WTC11 (cell line): ENCODE data around the gene ZNHIT1. TPM values are rescaled to one million over a fixed set of nuclear protein-coding genes. Genes with fewer than 3 reads are reported as not detected.

Experiments used
- AFF4 ChIP-seq: sonication (generic); formaldehyde crosslinking; IDR thresholded peaks from 2 replicates; pipeline ENCODE4 v1.8.1; 2023; ENCODE audit warnings: mild to moderate bottlenecking, missing genetic modification reagents, borderline replicate concordance
- ARID4B ChIP-seq: sonication (generic); formaldehyde crosslinking; IDR thresholded peaks from 2 replicates; pipeline ENCODE4 v1.8.0; 2023; ENCODE audit warnings: missing genetic modification reagents, mild to moderate bottlenecking, borderline replicate concordance
- ATF6 ChIP-seq: sonication (generic); formaldehyde crosslinking; IDR thresholded peaks from 2 replicates; pipeline ENCODE4 v1.8.1; 2023; ENCODE audit warnings: mild to moderate bottlenecking, missing genetic modification reagents
- ETV6 ChIP-seq: sonication (generic); formaldehyde crosslinking; IDR thresholded peaks from 2 replicates; pipeline ENCODE4 v1.8.1; 2022; ENCODE audit warnings: mild to moderate bottlenecking, missing genetic modification reagents
- HMGXB4 ChIP-seq: sonication (generic); formaldehyde crosslinking; IDR thresholded peaks from 2 replicates; pipeline ENCODE4 v1.8.1; 2023; ENCODE audit warnings: mild to moderate bottlenecking, moderate library complexity, missing genetic modification reagents
- IRF2 ChIP-seq: sonication (generic); formaldehyde crosslinking; IDR thresholded peaks from 2 replicates; pipeline ENCODE4 v1.8.0; 2022; ENCODE audit warnings: low read depth, missing genetic modification reagents, borderline replicate concordance
- KAT7 ChIP-seq: sonication (generic); formaldehyde crosslinking; IDR thresholded peaks from 2 replicates; pipeline ENCODE4 v1.8.1; 2023; ENCODE audit warnings: missing genetic modification reagents, mild to moderate bottlenecking, borderline replicate concordance
- PRRX2 ChIP-seq: fragments of 250-450 bp; sonication (Bioruptor Pico); IDR thresholded peaks from 2 replicates; pipeline ENCODE4 v1.8.0; 2021; ENCODE audit warnings: mild to moderate bottlenecking
- SP1 ChIP-seq: sonication (generic); formaldehyde crosslinking; conservative IDR thresholded peaks from 2 replicates; pipeline ENCODE4 v1.8.1; 2022; ENCODE audit warnings: missing genetic modification reagents
- TCF7 ChIP-seq: sonication (generic); formaldehyde crosslinking; IDR thresholded peaks from 2 replicates; pipeline ENCODE4 v1.8.0; 2022; ENCODE audit warnings: mild to moderate bottlenecking, low read depth, missing genetic modification reagents, moderate library complexity
- TEAD1 ChIP-seq: sonication (generic); formaldehyde crosslinking; IDR thresholded peaks from 2 replicates; pipeline ENCODE4 v1.8.0; 2022; ENCODE audit warnings: mild to moderate bottlenecking, missing genetic modification reagents
- ZBTB21 ChIP-seq: sonication (generic); formaldehyde crosslinking; IDR thresholded peaks from 2 replicates; pipeline ENCODE4 v1.8.1; 2023; ENCODE audit warnings: mild to moderate bottlenecking, missing genetic modification reagents, borderline replicate concordance
- ZNF671 ChIP-seq: fragments of 250-450 bp; sonication (Bioruptor Pico); IDR thresholded peaks from 2 replicates; pipeline ENCODE4 v1.8.0; 2021; ENCODE audit warnings: mild to moderate bottlenecking
- total RNA-seq: library from RNA; stranded (reverse); gene quantifications from 3 replicates; pipeline ENCODE4 v1.2.3, GENCODE V29; 2021
- TF ChIP-seq, protein P1 (sequence below): sonication (generic); formaldehyde crosslinking; conservative IDR thresholded peaks from 2 replicates; pipeline ENCODE4 v1.8.1; 2023; ENCODE audit warnings: mild to moderate bottlenecking, low read depth, missing genetic modification reagents, moderate library complexity
- TF ChIP-seq, protein P2 (sequence below): sonication (generic); formaldehyde crosslinking; IDR thresholded peaks from 2 replicates; pipeline ENCODE4 v1.8.0; 2022; ENCODE audit warnings: mild to moderate bottlenecking, missing genetic modification reagents
- TF ChIP-seq, protein P3 (sequence below): sonication (generic); formaldehyde crosslinking; IDR thresholded peaks from 2 replicates; pipeline ENCODE4 v1.8.1; 2023; ENCODE audit warnings: mild to moderate bottlenecking, missing genetic modification reagents, moderate library complexity
- TF ChIP-seq, protein P4 (sequence below): fragments of 200-600 bp; IDR thresholded peaks from 2 replicates; pipeline ENCODE4 v1.8.0; 2022; ENCODE audit warnings: antibody characterized with exemption

Gene ZNHIT1
- total RNA-seq, 1 experiment from 2014 or later = 63.9 TPM

DNA sequence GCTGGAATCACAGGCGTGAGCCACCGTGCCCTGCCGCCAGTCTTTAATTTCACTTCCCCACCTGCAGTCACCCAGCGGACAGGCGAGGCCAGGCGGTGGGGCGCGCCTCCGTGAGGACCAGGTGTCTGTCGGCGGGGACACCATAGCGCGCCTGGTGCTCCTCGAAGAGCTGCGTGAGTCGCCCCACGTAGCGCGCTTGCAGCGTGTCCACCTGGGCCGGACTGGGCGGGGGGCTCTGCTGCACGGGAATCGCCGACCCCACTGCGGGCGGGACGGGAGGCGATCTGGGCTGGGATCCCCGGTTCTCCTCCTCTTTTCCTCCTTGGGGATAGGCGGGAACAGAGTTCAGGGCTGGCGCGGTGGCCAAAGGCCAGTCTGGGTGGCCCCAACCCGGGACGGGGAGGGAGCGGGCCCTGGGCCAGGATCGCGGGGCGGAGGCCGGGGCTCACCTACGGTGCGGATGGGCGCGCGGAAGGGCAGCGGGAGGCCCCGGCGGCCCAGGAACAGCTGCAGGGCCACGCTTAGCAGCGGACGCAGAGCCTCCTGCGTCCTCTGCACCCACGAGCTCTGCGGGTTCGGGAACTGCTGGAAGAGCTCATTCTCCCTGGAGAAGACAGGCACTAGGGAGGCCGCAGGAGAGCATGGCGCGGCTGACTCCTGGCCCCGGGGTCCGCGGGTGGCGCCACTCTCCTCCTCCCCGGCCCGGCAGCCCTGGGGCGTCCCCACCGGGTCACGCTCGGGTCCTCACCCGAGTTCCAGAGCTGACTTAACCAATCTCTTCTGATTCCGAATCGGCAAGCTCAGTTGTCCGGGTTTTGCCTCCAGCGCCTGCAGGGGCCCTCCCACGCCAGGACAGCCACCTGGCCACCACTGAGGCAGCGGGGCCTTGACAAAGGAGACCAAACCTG, 16.0 kb upstream of the ZNHIT1 start (continued):
- TF ChIP-seq ARID4B (CRISPR knock-in tag) (0 out of 2 replicates have a peak, but pooled peaks have one; percentile 17), AFF4 (no peak), TCF7 (CRISPR knock-in tag) (no peak), HMGXB4 (CRISPR knock-in tag) (0 out of 2 replicates have a peak, but pooled peaks have one; percentile 48), ATF6 (no peak), TEAD1 (CRISPR knock-in tag) (no peak), ZBTB21 (CRISPR knock-in tag) (peak; percentile 15; the same call in 1 of the 2 replicates), ZNF671 (no peak), ETV6 (CRISPR knock-in tag) (no peak), IRF2 (CRISPR knock-in tag) (no peak), KAT7 (CRISPR knock-in tag) (0 out of 2 replicates have a peak, but pooled peaks have one; percentile 40), PRRX2 (CRISPR knock-in tag) (no peak), SP1 (CRISPR knock-in tag) (no peak; the same call in 1 of the 2 replicates)
- TF ChIP-seq, protein P1, sequence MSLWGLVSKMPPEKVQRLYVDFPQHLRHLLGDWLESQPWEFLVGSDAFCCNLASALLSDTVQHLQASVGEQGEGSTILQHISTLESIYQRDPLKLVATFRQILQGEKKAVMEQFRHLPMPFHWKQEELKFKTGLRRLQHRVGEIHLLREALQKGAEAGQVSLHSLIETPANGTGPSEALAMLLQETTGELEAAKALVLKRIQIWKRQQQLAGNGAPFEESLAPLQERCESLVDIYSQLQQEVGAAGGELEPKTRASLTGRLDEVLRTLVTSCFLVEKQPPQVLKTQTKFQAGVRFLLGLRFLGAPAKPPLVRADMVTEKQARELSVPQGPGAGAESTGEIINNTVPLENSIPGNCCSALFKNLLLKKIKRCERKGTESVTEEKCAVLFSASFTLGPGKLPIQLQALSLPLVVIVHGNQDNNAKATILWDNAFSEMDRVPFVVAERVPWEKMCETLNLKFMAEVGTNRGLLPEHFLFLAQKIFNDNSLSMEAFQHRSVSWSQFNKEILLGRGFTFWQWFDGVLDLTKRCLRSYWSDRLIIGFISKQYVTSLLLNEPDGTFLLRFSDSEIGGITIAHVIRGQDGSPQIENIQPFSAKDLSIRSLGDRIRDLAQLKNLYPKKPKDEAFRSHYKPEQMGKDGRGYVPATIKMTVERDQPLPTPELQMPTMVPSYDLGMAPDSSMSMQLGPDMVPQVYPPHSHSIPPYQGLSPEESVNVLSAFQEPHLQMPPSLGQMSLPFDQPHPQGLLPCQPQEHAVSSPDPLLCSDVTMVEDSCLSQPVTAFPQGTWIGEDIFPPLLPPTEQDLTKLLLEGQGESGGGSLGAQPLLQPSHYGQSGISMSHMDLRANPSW (CRISPR knock-in tag) = no peak
- TF ChIP-seq, protein P2, sequence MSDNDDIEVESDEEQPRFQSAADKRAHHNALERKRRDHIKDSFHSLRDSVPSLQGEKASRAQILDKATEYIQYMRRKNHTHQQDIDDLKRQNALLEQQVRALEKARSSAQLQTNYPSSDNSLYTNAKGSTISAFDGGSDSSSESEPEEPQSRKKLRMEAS (CRISPR knock-in tag) = peak; percentile 63
- TF ChIP-seq, protein P3, sequence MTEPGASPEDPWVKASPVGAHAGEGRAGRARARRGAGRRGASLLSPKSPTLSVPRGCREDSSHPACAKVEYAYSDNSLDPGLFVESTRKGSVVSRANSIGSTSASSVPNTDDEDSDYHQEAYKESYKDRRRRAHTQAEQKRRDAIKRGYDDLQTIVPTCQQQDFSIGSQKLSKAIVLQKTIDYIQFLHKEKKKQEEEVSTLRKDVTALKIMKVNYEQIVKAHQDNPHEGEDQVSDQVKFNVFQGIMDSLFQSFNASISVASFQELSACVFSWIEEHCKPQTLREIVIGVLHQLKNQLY (CRISPR knock-in tag) = no peak
- TF ChIP-seq, protein P4, sequence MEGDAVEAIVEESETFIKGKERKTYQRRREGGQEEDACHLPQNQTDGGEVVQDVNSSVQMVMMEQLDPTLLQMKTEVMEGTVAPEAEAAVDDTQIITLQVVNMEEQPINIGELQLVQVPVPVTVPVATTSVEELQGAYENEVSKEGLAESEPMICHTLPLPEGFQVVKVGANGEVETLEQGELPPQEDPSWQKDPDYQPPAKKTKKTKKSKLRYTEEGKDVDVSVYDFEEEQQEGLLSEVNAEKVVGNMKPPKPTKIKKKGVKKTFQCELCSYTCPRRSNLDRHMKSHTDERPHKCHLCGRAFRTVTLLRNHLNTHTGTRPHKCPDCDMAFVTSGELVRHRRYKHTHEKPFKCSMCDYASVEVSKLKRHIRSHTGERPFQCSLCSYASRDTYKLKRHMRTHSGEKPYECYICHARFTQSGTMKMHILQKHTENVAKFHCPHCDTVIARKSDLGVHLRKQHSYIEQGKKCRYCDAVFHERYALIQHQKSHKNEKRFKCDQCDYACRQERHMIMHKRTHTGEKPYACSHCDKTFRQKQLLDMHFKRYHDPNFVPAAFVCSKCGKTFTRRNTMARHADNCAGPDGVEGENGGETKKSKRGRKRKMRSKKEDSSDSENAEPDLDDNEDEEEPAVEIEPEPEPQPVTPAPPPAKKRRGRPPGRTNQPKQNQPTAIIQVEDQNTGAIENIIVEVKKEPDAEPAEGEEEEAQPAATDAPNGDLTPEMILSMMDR = no peak
